GM18868 (cell line): ENCODE data around the gene APOL2.
"Not testable (repeated sequence)": the region's sequence is repeated elsewhere in the genome, so short reads cannot be mapped to it uniquely, and the experiment has no call there.

ENCODE experiments used
- ATAC-seq: cut with Tn5 transposase; IDR thresholded peaks from one replicate; pipeline ENCODE4 v1.9.1; 2021; ENCODE audit warnings: mild to moderate bottlenecking, moderate library complexity; ENCODE audit not compliant: unreplicated experiment

Gene APOL2

GRCh38 chr22:36201025-36201424 is 38.3 kb downstream of the APOL2 start:
- ATAC-seq = not testable (repeated sequence)

DNA sequence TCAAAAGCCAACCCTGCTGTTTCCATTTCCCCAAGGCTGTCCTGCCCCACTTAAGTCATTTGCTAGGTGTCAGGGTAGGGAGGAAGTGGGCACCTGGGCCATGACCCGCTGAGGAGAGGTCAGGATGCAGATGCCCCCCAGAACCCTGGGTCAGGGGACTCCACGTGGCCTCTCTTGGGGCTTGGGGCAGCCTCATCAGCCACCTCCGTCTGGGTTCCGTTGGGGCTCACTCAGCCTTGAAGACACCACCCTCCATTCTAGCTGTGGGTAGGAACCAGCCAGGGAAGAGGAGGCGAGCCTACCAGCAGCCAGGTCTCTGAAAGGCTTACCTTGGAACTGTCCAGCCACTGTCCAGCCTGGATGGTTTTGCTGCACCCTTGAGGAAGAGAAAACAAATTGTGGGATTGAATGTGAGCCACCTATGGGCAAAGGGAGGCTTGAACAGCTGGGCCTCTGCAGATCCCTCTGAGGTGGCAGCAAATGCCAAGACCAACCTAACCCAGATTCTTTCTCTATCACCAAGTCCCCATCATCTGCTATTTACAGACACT is 40.3 kb downstream of the APOL2 start:
- no peak for ATAC-seq

DNA sequence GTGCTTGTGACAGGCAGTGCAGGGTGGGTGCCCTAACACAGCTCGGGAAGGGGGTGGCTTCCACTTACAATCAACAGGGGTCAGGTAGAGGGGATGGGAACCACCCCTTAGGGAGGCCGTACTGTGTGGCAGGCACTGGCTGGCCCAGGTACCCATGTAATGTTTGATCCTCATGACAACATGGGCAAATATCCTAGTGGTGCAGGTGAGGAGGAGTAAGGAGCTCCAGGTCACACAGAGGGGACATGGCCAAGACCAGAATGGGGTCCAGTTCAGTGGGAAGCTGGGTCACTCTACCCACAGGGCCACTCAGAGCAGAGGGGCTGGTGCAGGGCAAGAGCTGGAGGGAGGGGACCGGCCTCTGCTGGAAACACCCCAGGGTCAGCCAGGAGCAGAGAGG is 40.8 kb downstream of the APOL2 start:
- ATAC-seq = no peak

DNA sequence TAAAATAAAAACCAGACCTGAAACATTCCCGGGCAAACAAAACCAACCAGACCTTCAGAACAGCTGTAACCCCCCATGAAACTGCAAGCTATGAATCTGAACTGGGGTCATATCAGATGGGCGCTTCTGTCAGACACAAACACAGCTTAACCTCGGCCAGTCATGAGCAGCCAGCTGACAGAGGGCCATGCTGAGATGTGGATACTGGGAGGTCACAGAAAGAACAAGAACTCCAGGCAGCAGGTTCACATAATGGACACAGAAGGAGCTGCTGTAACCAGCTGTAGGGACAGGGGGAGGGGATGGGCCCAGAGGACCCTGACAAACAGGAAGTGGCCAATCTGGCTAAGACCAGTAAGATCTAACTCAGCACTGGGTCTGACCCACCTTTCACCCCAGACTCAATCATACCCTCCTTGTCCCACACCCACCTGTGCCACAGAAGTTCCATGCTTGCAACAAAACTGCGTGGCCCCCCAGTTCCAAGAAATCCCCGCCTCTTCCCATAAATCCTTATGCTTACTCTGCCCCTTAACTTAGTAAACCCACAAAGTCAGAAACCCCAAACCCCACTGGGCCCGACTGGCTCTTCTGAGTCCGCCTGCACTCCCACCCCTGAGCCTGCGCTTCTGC is 41.7 kb downstream of the APOL2 start:
- ATAC-seq = no peak

- ATAC-seq = no peak
Measured at GRCh38 chr22:36197065-36197440, 42.3 kb downstream of the APOL2 start.

GRCh38 chr22:36196254-36197064 is 42.9 kb downstream of the APOL2 start:
- no peak for ATAC-seq

DNA sequence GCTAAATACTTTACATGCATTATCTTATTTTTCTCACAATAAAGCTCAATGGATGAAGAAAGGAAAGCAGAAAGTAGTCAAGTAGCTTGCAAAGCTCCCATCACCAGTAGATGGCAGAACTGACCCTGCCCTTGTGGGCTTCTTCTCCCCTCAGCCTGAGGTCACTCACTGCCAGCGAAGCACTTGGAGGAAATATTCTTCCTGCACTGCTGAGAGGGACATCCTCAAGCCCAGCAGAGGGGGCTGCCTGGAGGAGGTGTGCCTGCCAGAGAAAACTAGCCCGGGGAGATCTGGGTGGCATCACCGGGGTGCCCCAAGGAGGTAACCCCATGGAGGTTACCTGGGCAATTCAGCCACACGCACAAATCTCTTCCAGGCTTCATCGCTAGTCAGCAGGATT is 44.4 kb downstream of the APOL2 start:
- ATAC-seq = no peak

DNA sequence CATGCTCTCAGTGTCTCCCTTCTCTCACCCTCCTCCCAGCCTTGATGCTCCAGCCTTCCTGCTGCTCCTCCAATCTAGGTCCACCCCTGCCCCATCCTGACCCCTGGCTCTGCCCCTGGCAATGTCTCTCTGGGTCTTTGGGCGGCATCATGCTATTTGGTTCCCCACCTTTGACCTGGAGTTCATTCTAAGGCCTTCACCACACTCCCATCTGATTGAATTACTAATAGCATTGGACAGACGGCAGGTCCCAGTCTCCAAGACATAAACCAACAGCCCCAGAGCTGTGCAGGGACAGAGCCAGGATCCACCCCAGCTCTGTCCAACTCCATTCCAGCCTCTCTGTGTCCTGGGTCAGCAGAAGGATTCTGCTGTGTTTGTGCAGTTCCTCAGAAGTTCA is 44.9 kb downstream of the APOL2 start:
- no peak for ATAC-seq

GRCh38 chr22:36193577-36193976 is 45.8 kb downstream of the APOL2 start:
- no peak for ATAC-seq

GRCh38 chr22:36193171-36193570 is 46.2 kb downstream of the APOL2 start:
- no peak for ATAC-seq

GRCh38 chr22:36192542-36192941 is 46.8 kb downstream of the APOL2 start:
- ATAC-seq = no peak

GRCh38 chr22:36191106-36191836 is 48.1 kb downstream of the APOL2 start:
- no peak for ATAC-seq

- ATAC-seq = not testable (repeated sequence)
Measured at GRCh38 chr22:36187862-36188261, 51.5 kb downstream of the APOL2 start.

GRCh38 chr22:36185828-36186624 is 53.3 kb downstream of the APOL2 start:
- ATAC-seq = no peak

DNA sequence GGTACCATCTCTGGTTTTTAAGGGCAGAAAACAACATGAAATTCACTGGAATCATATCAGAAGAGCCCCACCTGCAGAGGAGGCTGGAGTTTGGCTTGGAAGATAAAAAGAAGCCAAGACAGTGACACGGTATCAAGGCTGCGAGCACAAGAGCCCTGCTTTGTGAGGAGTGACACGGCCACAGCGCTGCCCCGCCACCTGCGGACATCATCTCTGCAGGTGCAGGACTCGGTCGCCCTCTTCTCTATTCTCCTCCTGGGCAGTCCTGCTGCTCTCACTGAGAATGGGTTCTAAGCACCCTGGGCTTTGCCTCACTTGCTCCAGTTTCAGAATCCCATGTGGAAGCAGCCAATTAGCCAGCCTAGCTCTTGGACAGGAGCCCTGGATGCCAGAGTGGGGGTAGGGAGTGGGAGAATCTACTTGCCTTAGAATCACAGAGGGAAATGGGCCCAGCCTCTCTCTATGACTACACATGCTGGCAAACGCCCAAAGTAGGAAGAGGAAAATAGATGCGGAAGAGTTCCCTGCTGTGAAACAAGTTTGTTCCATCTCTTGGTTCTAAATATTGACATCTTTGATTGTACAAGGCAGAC is 54.8 kb downstream of the APOL2 start:
- ATAC-seq = no peak

DNA sequence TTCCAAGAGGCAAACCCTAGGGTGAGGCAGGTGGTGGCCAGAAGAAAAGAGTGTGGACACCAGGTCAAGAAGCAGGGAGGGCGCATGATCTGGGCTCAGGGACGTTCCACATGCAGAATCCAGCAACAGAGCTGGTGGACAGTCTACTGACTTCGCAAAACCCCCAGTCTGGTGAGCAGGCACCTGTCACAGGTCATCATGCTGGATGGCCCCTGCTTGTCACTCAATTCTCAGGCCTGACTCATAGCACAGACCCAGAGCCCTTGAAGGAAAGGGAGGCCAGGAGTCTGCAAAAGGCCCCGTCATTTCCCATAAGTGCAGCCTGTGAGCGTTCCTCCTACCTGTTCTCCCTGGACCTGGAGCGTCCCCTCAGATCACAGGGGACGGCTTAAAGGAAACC is 55.9 kb downstream of the APOL2 start:
- no peak for ATAC-seq

GRCh38 chr22:36182857-36183256 is 56.5 kb downstream of the APOL2 start:
- no peak for ATAC-seq

DNA sequence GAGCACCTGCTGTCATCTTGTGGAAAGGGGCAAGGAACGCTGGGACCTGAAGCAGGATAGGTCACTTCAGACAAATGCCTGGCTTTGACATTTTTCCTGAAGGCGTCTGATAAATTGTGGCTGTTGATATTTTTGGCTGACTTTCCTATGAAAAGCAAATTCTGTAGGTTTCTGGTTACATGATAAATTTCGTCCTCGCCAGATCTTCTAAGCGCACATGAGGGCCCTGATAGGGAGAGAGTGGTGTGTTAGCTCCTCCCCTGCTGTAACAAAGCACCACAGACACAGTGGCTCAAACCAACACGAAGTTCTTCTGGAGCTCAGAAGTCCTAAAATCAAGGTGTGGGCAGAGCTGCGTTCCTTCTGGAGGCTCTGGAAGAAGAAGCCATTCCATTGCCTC is 57.3 kb downstream of the APOL2 start:
- ATAC-seq = no peak

DNA sequence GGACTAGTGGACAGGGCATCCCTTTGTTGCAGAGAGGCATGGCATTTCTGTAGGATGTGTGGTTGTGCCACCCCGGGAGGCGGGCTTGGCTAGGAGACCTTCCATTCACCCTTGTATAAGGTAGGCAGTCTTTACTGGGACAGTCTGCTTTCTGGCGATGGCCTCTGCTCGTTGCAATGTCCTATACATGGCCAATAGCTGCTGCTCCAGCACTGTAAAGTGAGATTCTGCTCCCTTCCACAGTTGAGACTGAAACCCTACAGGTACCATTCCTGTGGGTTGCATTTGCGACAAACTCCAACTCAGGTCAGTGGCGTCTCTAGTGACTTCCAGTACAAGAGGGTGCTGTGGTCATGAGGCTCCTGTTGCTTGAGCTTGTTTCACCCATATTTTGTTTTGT is 58.4 kb downstream of the APOL2 start:
- ATAC-seq = no peak
